Measurements from ENCODE around the gene KRTAP5-3. TPM values are rescaled to one million over a fixed set of nuclear protein-coding genes. Genes with fewer than 3 reads are reported as not detected.

Gene KRTAP5-3
- total RNA-seq, 1 experiment from 2014 or later = not detected

GRCh38 chr11:1570001-1570453 is 38.2 kb downstream of the KRTAP5-3 start:
- H2BK20ac ChIP-seq (ENCODE audit: low read depth, low read length, poor library complexity, severe bottlenecking) = no peak overlapping the region
- TF ChIP-seq, protein P1, sequence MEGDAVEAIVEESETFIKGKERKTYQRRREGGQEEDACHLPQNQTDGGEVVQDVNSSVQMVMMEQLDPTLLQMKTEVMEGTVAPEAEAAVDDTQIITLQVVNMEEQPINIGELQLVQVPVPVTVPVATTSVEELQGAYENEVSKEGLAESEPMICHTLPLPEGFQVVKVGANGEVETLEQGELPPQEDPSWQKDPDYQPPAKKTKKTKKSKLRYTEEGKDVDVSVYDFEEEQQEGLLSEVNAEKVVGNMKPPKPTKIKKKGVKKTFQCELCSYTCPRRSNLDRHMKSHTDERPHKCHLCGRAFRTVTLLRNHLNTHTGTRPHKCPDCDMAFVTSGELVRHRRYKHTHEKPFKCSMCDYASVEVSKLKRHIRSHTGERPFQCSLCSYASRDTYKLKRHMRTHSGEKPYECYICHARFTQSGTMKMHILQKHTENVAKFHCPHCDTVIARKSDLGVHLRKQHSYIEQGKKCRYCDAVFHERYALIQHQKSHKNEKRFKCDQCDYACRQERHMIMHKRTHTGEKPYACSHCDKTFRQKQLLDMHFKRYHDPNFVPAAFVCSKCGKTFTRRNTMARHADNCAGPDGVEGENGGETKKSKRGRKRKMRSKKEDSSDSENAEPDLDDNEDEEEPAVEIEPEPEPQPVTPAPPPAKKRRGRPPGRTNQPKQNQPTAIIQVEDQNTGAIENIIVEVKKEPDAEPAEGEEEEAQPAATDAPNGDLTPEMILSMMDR (conservative IDR thresholded peaks at IDR 0.05) = no peak
- peaks cover 17% of the 10 kb centered on the region for H3K27me3 ChIP-seq (ENCODE audit: insufficient read depth, low read length)
- no peak overlapping the region for H2AFZ ChIP-seq (ENCODE audit: low read length)
- H2BK12ac ChIP-seq (ENCODE audit: insufficient read length, low read depth, low read length) = no peak overlapping the region
- Mint-ChIP-seq H3K27ac (no peak overlapping the region), H3K4me3 (peak overlapping the region in 1 of 2 experiments; percentile 42; a peak in 1 of 5 replicates), H3K9me3 (no peaks in the 10 kb centered on the region), H3K4me1 (peaks cover 25 to 47% of the 10 kb centered on the region in 2 experiments), H3K36me3 (ENCODE audit: insufficient read depth in 1 of 3, low read depth in 3 of 3) (no peaks in the 10 kb centered on the region), H3K27me3 (ENCODE audit: low read depth) (peaks cover 58% of the 10 kb centered on the region)
- no peak overlapping the region for H3T11ph ChIP-seq (ENCODE audit: low read length)
- H3K23ac ChIP-seq (ENCODE audit: insufficient read length, low read depth, low read length) = no peak overlapping the region
- H2BK15ac ChIP-seq (ENCODE audit: low read depth, low read length) = no peak overlapping the region
- H3K4me2 ChIP-seq (ENCODE audit: insufficient read depth, insufficient read length, low read length) = no peak overlapping the region
- H2AK5ac ChIP-seq (ENCODE audit: insufficient read length, low read length) = no peak overlapping the region
- H2BK5ac ChIP-seq (ENCODE audit: insufficient read length, low read length) = no peak overlapping the region
- H3K18ac ChIP-seq (ENCODE audit: insufficient read length, low read depth, low read length) = no peak overlapping the region
- H4K5ac ChIP-seq (ENCODE audit: insufficient read length, low read depth, low read length) = no peak overlapping the region
- H3K56ac ChIP-seq (ENCODE audit: insufficient read length, low read depth, low read length) = no peak overlapping the region
- WGBS (ENCODE audit: extremely low coverage, insufficient read length, low lambda C conversion rate) = no CpG with 5 or more reads among the region's 11 CpGs
- H3K27ac ChIP-seq (ENCODE audit: insufficient read length, low read depth, low read length) = no peak overlapping the region
- H3K79me2 ChIP-seq (ENCODE audit: insufficient read depth, low read length) = no peaks in the 10 kb centered on the region
- H4K8ac ChIP-seq (replicated peaks; ENCODE audit: insufficient read length, low read depth, low read length) = no peak overlapping the region
- H2BK120ac ChIP-seq (ENCODE audit: low read depth, low read length, poor library complexity, severe bottlenecking) = no peak overlapping the region
- no peaks in the 10 kb centered on the region for H3K79me1 ChIP-seq (ENCODE audit: insufficient read depth, low read depth, low read length, poor library complexity, severe bottlenecking)
- DNase-seq = peak; percentile 25
- no peaks in the 10 kb centered on the region for H3K4me1 ChIP-seq (ENCODE audit: insufficient read depth, low read length)
- peaks cover 22% of the 10 kb centered on the region for H3K23me2 ChIP-seq (ENCODE audit: insufficient read length, low read depth, low read length, poor library complexity, severe bottlenecking)
- H3K9me3 ChIP-seq (ENCODE audit: control insufficient read depth, low read depth, low read length) = no peaks in the 10 kb centered on the region
- no peak overlapping the region for H3K4ac ChIP-seq (ENCODE audit: low read depth, low read length)
- no peaks in the 10 kb centered on the region for H4K20me1 ChIP-seq (ENCODE audit: control insufficient read depth, insufficient read depth, insufficient read length)
- no peak overlapping the region for H4K91ac ChIP-seq (ENCODE audit: insufficient read length, low read depth, low read length)
- no peak overlapping the region for H3K9ac ChIP-seq (ENCODE audit: extremely low read depth, insufficient read length, low read length)
- no peak overlapping the region for H3K14ac ChIP-seq (ENCODE audit: insufficient read depth, low read length)
